IMR-90 (cell line): ENCODE data around the gene SH2D4B. TPM values are rescaled to one million over a fixed set of nuclear protein-coding genes. Genes with fewer than 3 reads are reported as not detected.

ENCODE experiments used
- ATAC-seq: fragments of 200-7000 bp; cut with Tn5 transposase; 2 replicates; pipeline ENCODE4 v1.9.1; 2020; ENCODE audit warnings: low read depth, mild to moderate bottlenecking, moderate library complexity
- BruUV-seq: library from RNA; stranded (reverse); fragments of 400-500 nt; replicated peaks from 2 replicates; lab custom pipeline; 2021; lab: Mats Ljungman, UMichigan
- CTCF ChIA-PET: fragments of 300-600 bp; formaldehyde crosslinking; extraction: SDS; loops from one replicate; lab custom pipeline; 2021; ENCODE audit warnings: antibody characterized with exemption; lab: Yijun Ruan, JAX
- POLR2A ChIA-PET: fragments of 300-600 bp; sonication (Branson Sonifier 250); formaldehyde crosslinking; loops from one replicate; lab custom pipeline; 2022; ENCODE audit warnings: antibody characterized with exemption; ENCODE audit not compliant: unreplicated experiment; lab: Charles Lee
- DNase-seq: peaks from one replicate; pipeline ENCODE4 v3.0.0; 2013
- H2AFZ ChIP-seq: replicated peaks from 2 replicates; pipeline ENCODE3; 2013; ENCODE audit warnings: low read length, mild to moderate bottlenecking; ENCODE audit not compliant: poor library complexity
- H2AK5ac ChIP-seq: 2 replicates; pipeline ENCODE4 v1.6.1; 2013; ENCODE audit warnings: low read depth, low read length, inconsistent platforms
- H2AK9ac ChIP-seq: replicated peaks from 2 replicates; pipeline ENCODE3; 2013; ENCODE audit warnings: mild to moderate bottlenecking, low read depth, low read length, moderate library complexity; ENCODE audit not compliant: poor library complexity
- H2BK120ac ChIP-seq: 2 replicates; pipeline ENCODE4 v1.6.1; 2013; ENCODE audit warnings: low read depth, low read length, inconsistent platforms
- H2BK15ac ChIP-seq: 3 replicates; pipeline ENCODE4 v1.6.1; 2013; ENCODE audit warnings: low read depth, low read length, inconsistent platforms
- H2BK20ac ChIP-seq: 2 replicates; pipeline ENCODE4 v1.6.1; 2013; ENCODE audit warnings: low read depth, mild to moderate bottlenecking, inconsistent platforms, low read length, moderate library complexity
- H2BK5ac ChIP-seq: 2 replicates; pipeline ENCODE4 v1.6.1; 2013; ENCODE audit warnings: mild to moderate bottlenecking, low read depth, low read length, inconsistent platforms; ENCODE audit not compliant: poor library complexity, severe bottlenecking
- H3K14ac ChIP-seq: replicated peaks from 2 replicates; pipeline ENCODE4 v1.6.1; 2013; ENCODE audit warnings: low read depth, low read length, inconsistent platforms
- H3K18ac ChIP-seq: 2 replicates; pipeline ENCODE4 v1.6.1; 2013; ENCODE audit warnings: low read depth, low read length, control low read depth
- H3K23ac ChIP-seq: 2 replicates; pipeline ENCODE4 v1.6.1; 2013; ENCODE audit warnings: low read depth, low read length, inconsistent platforms
- H3K27ac ChIP-seq: 2 replicates; pipeline ENCODE4 v1.5.1; 2013; ENCODE audit warnings: mild to moderate bottlenecking, control low read depth, low read length; ENCODE audit not compliant: insufficient read depth
- H3K27me3 ChIP-seq: 2 replicates; pipeline ENCODE4 v1.6.1; 2013; ENCODE audit warnings: low read length; ENCODE audit not compliant: control insufficient read depth, insufficient read depth
- H3K36me3 ChIP-seq: 2 replicates; pipeline ENCODE4 v1.6.1; 2013; ENCODE audit warnings: low read length, mixed read lengths; ENCODE audit not compliant: control insufficient read depth, insufficient read depth
- H3K4ac ChIP-seq: 2 replicates; pipeline ENCODE4 v1.6.1; 2013; ENCODE audit warnings: low read depth, low read length, inconsistent platforms
- H3K4me1 ChIP-seq: 2 replicates; pipeline ENCODE4 v1.6.1; 2013; ENCODE audit warnings: low read length, mixed read lengths; ENCODE audit not compliant: control insufficient read depth, insufficient read depth
- H3K4me2 ChIP-seq: 2 replicates; pipeline ENCODE4 v1.6.1; 2013; ENCODE audit warnings: low read depth, mild to moderate bottlenecking, control low read depth, low read length, moderate library complexity
- H3K4me3 ChIP-seq: 2 replicates; pipeline ENCODE4 v1.5.1; 2013; ENCODE audit warnings: low read depth, mild to moderate bottlenecking, control low read depth, low read length, moderate library complexity; ENCODE audit not compliant: insufficient read depth
- H3K56ac ChIP-seq: 2 replicates; pipeline ENCODE4 v1.6.1; 2013; ENCODE audit warnings: low read length, inconsistent platforms; ENCODE audit not compliant: insufficient read depth; ENCODE audit errors: extremely low read depth
- H3K79me1 ChIP-seq, 2 experiments: 2 replicates each; pipeline ENCODE4 v1.6.1; 2013; ENCODE audit warnings: low read length in 2 of 2, inconsistent platforms in 1 of 2, low read depth in 1 of 2
- H3K9ac ChIP-seq: 2 replicates; pipeline ENCODE4 v1.6.1; 2013; ENCODE audit warnings: low read depth, low read length, control low read depth
- H3K9me1 ChIP-seq: 2 replicates; pipeline ENCODE4 v1.6.1; 2013; ENCODE audit warnings: low read length, inconsistent platforms; ENCODE audit not compliant: insufficient read depth
- H3K9me3 ChIP-seq: 2 replicates; pipeline ENCODE4 v1.6.1; 2013; ENCODE audit warnings: low read length; ENCODE audit not compliant: control insufficient read depth, insufficient read depth
- H4K20me1 ChIP-seq: 2 replicates; pipeline ENCODE4 v1.6.1; 2013; ENCODE audit warnings: low read length, inconsistent platforms; ENCODE audit not compliant: insufficient read depth
- H4K5ac ChIP-seq: 2 replicates; pipeline ENCODE4 v1.6.1; 2013; ENCODE audit warnings: mild to moderate bottlenecking, low read depth, low read length, control low read depth
- H4K8ac ChIP-seq, 2 experiments: 2 replicates each; pipeline ENCODE4 v1.6.1; 2013; ENCODE audit warnings: low read depth in 2 of 2, low read length in 2 of 2, control low read depth in 1 of 2, inconsistent platforms in 1 of 2
- H4K91ac ChIP-seq: 2 replicates; pipeline ENCODE4 v1.6.1; 2013; ENCODE audit warnings: low read depth, low read length, inconsistent platforms; ENCODE audit not compliant: insufficient read depth
- SMC3 ChIP-seq: fragments of 150-350 bp; IDR thresholded peaks from 2 replicates; pipeline ENCODE4 v1.6.1; 2016; ENCODE audit warnings: low read depth, mild to moderate bottlenecking, antibody characterized with exemption, low read length, moderate library complexity
- WGBS, 2 experiments: methylation state at CpG; one replicate each; pipeline versions ENCODE4 v1.1.5 to v1.1.7; 2013; ENCODE audit warnings: missing lambda C conversion rate in 2 of 2; ENCODE audit not compliant: insufficient read length in 1 of 2; ENCODE audit errors: extremely low coverage in 2 of 2; 5-methylcytosine and 5-hydroxymethylcytosine counted together
- dilution Hi-C: fragments of 300-500 bp; cut with HindIII; formaldehyde crosslinking; loops from one replicate; pipeline ENCODE4 v1.14.3; 2018; ENCODE audit warnings: low sequenced_read_pairs; ENCODE audit not compliant: unreplicated experiment
- in situ Hi-C: fragments of 300-500 bp; cut with MboI; formaldehyde crosslinking; loops from 3 replicates; pipeline ENCODE4 v1.14.3; 2019; ENCODE audit warnings: low sequenced_read_pairs, inconsistent platforms, mixed read lengths
- intact Hi-C: fragments of 100-400 bp; cut with micrococcal nuclease; formaldehyde crosslinking; loops from 2 replicates; pipeline ENCODE4 v1.10.0; 2022
- polyA plus RNA-seq, 3 experiments: library from polyadenylated mRNA; depleted of rRNA; stranded (reverse); fragments of >200 nt; gene quantifications; 2 replicates each; pipeline ENCODE4 v1.2.3, GENCODE V29; 2012; ENCODE audit warnings: low replicate concordance in 1 of 3
- total RNA-seq: library from RNA; depleted of rRNA; stranded (reverse); fragments of >200 nt; gene quantifications from 2 replicates; pipeline ENCODE4 v1.2.3, GENCODE V29; 2012

Gene SH2D4B
- total and polyA plus RNA-seq, 2 of the 4 experiments (the other 2 are of a cell fraction): not detected

GRCh38 chr10:80571352-80571751 is 33.6 kb downstream of the SH2D4B start:
- dilution Hi-C loops: no loop called here
- ChIA-PET CTCF (no interaction called here), POLR2A (no interaction called here)
- DNase-seq: no peak
- Histone ChIP-seq H3K18ac (no peak overlapping the region), H3K36me3 (no peaks in the 10 kb centered on the region), H2AK9ac (no peak overlapping the region), H3K4me2 (no peak overlapping the region), H3K4me3 (no peak overlapping the region), H3K56ac (no peak overlapping the region), H3K9me1 (no peaks in the 10 kb centered on the region), H2BK120ac (no peak overlapping the region), H4K20me1 (no peaks in the 10 kb centered on the region), H2AFZ (no peak overlapping the region), H3K4ac (no peak overlapping the region), H3K27ac (no peak overlapping the region), H3K14ac (no peak overlapping the region), H2BK5ac (no peak overlapping the region), H3K79me1 (no peaks in the 10 kb centered on the region), H2AK5ac (no peak overlapping the region), H3K9me3 (no peaks in the 10 kb centered on the region), H3K9ac (no peak overlapping the region), H4K5ac (no peak overlapping the region), H2BK20ac (no peak overlapping the region), H3K4me1 (no peaks in the 10 kb centered on the region), H2BK15ac (no peak overlapping the region), H4K91ac (no peak overlapping the region), H3K23ac (no peak overlapping the region), H4K8ac (no peak overlapping the region), H3K27me3 (no peaks in the 10 kb centered on the region; the same call in 1 of the 2 replicates)
- TF ChIP-seq SMC3: no peak
- in situ Hi-C loops: no loop called here
- WGBS, 2 experiments: no CpG with 5 or more reads among the region's 9 CpGs
- intact Hi-C loops: no loop called here
- no peak for ATAC-seq
- BruUV-seq: no TSS peak
